Muscle layer of colon (tissue), 2 donors: Measurements from ENCODE around the gene ING3.
"Not testable (repeated sequence)": the region's sequence is repeated elsewhere in the genome, so short reads cannot be mapped to it uniquely, and the experiment has no call there.

Experiments
- H3K27ac ChIP-seq: one replicate; pipeline ENCODE4 v1.7.0; 2013; ENCODE audit warnings: low read depth, mild to moderate bottlenecking, low read length, moderate library complexity
- H3K27me3 ChIP-seq, 2 donors: one replicate each; pipeline ENCODE4 v1.7.0; 2013; ENCODE audit warnings: low read length in 2 of 2, mild to moderate bottlenecking in 2 of 2; ENCODE audit not compliant: insufficient read depth in 2 of 2, control insufficient read depth in 1 of 2
- H3K36me3 ChIP-seq: one replicate; pipeline ENCODE4 v1.7.0; 2013; ENCODE audit warnings: mild to moderate bottlenecking, low read length; ENCODE audit not compliant: insufficient read depth
- H3K4me1 ChIP-seq: one replicate; pipeline ENCODE4 v1.7.0; 2013; ENCODE audit warnings: mild to moderate bottlenecking, low read length; ENCODE audit not compliant: insufficient read depth
- H3K4me3 ChIP-seq, 2 donors: one replicate each; pipeline ENCODE4 v1.7.0; 2013; ENCODE audit warnings: low read length in 2 of 2, low read depth in 1 of 2, mild to moderate bottlenecking in 1 of 2, moderate library complexity in 1 of 2
- H3K9ac ChIP-seq: one replicate; pipeline ENCODE4 v1.7.0; 2013; ENCODE audit warnings: low read length
- H3K9me3 ChIP-seq: one replicate; pipeline ENCODE4 v1.7.0; 2013; ENCODE audit warnings: mild to moderate bottlenecking, low read length
- donor health status: abdominal sarcoma.
- donor health status: Adenocarcinoma of cecum.

Gene ING3

DNA sequence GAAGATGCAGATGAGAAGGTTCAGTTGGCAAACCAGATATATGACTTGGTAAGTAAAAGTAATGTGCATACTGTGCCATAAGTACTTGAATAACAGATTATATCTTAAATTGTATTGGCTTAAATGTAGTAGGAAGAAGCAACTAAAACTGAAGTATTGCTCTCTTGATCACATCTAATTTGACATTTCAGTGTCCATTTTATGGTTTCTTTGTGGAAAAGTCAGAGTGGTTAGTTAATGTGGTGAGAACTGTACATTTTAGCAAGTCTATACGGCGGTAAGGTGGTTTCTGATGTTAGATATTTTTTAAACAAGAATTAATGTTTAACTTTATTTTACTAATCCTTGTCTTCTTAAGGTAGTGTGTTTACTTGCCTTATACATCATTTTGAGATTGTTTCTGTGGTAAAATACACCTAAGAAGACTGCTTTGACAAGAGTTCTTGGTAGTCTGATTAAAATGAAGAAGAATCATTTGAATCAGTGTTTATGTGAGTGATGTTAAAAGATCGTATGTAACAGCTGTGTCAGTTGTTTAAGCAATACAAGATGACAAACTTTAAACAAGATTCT, 5.1 kb downstream of the ING3 start:
- Histone ChIP-seq H3K9ac (no peak overlapping the region), H3K4me3 (no peak overlapping the region), H3K4me1 (peaks cover 6% of the 10 kb centered on the region), H3K27me3 (no peaks in the 10 kb centered on the region), H3K27ac (no peak overlapping the region), H3K9me3 (no peaks in the 10 kb centered on the region), H3K36me3 (peaks cover 35% of the 10 kb centered on the region)

- no peaks in the 10 kb centered on the region for H3K9me3 ChIP-seq
- peaks cover 8% of the 10 kb centered on the region for H3K4me1 ChIP-seq
- no peak overlapping the region for H3K27ac ChIP-seq
- peaks cover 32% of the 10 kb centered on the region for H3K36me3 ChIP-seq
- no peaks in the 10 kb centered on the region for H3K27me3 ChIP-seq
- no peak overlapping the region for H3K4me3 ChIP-seq
- no peak overlapping the region for H3K9ac ChIP-seq
These were observed 9.4 kb downstream of the ING3 start for GRCh38 chr7:120959929-120960484.

GRCh38 chr7:120960714-120961113, 10.1 kb downstream of the ING3 start:
- Histone ChIP-seq H3K4me3 (no peak overlapping the region), H3K4me1 (peaks cover 8% of the 10 kb centered on the region), H3K27me3 (no peaks in the 10 kb centered on the region), H3K9ac (no peak overlapping the region), H3K36me3 (peaks cover 32% of the 10 kb centered on the region), H3K9me3 (no peaks in the 10 kb centered on the region), H3K27ac (no peak overlapping the region)

DNA sequence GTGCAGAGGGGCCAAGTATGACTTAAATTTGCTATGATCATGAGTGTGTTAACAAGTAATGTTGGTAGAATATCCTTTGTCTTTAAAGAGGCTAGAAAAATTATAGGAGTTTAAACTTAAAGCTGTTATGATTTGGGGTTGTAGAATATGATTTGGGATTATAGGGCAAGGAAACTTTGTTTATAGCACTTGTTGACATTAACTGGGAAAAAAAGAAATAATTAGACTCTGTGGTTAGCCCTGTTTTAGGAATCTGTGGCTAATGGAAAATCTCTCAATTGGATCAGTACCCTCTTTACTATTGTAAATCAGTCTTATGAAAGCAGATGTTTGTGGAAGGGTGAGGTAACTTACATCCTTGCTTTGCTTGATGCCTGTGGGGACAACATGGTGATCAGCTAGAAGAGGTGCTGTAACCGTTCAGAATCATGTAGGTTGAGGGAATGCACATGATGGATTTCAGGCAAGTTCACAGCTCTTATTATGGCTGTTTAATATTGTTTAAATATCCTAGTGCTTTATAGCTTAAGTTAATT, 11.1 kb downstream of the ING3 start:
- Histone ChIP-seq H3K27me3 (no peaks in the 10 kb centered on the region), H3K9me3 (no peaks in the 10 kb centered on the region), H3K4me1 (peaks cover 8% of the 10 kb centered on the region), H3K36me3 (peaks cover 33% of the 10 kb centered on the region), H3K4me3 (no peak overlapping the region), H3K9ac (no peak overlapping the region), H3K27ac (no peak overlapping the region)

DNA sequence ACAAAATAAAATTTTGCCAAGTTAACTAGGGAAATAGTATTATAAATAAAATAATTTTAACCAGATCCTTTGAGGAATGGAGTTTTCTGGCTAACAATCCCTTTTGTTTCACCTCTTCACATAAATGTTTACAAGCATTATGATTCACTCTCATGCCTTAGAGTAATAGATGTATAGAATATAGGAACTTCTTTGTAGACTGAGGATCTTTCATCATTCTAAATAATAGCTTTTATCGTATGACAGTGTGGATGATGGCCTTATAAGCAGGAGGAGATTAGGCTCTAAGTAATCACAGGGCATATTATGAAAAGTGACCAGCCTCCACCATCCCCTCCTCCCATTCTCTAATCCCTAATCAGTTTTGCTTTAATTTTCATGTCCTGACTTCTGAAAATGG, 13.5 kb downstream of the ING3 start:
- H3K27ac ChIP-seq, result no peak overlapping the region
- H3K4me3 ChIP-seq, result no peak overlapping the region
- H3K27me3 ChIP-seq, result no peaks in the 10 kb centered on the region
- H3K36me3 ChIP-seq, result peaks cover 42% of the 10 kb centered on the region
- H3K9me3 ChIP-seq, result no peaks in the 10 kb centered on the region
- peaks cover 8% of the 10 kb centered on the region for H3K4me1 ChIP-seq
- no peak overlapping the region for H3K9ac ChIP-seq

DNA sequence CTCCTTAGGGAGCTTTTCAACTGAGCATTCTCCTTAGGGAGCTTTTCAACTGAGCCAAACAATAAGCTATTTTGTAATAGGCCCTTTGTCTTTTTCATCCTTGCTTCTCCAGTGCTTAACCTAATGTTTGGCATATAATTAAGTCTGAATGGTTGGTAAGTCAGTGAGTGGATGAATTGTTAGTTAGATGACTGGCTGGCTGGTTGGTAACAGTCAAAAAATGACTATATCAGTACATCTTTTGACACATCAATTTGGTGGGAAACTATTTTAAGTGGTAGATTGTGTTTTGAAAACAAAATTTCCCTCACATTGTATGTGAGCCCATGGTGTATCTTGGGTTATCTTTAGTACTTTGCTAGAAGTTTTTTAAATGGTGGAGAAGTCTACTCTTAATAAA, 16.4 kb downstream of the ING3 start:
- Histone ChIP-seq H3K4me1 (peaks cover 3% of the 10 kb centered on the region), H3K9me3 (no peaks in the 10 kb centered on the region), H3K9ac (no peak overlapping the region), H3K27me3 (no peaks in the 10 kb centered on the region), H3K27ac (no peak overlapping the region), H3K4me3 (no peak overlapping the region), H3K36me3 (peaks cover 61% of the 10 kb centered on the region)

DNA sequence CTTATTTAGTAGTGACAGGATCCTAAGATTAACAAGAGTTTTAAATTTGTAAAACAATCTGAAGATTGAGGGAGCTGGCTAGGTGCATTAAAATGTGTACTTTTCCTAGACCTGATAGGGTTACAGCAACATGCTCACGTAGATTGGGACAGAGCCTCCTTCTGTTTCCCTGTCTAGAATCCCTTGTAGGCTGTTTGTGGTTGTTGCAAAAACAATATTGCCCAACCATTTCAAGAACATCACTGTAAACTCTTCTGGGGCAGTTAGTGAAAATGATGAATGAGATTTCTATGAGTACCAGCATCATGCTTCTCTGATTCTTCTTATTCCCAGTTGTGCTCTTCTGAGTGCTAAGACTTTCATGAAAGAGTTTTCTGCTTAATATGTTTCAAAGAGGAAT, 23.3 kb downstream of the ING3 start:
- Histone ChIP-seq H3K27me3 (no peaks in the 10 kb centered on the region), H3K27ac (no peak overlapping the region), H3K9me3 (no peaks in the 10 kb centered on the region), H3K36me3 (peaks cover 47% of the 10 kb centered on the region), H3K9ac (no peak overlapping the region), H3K4me3 (no peak overlapping the region), H3K4me1 (no peaks in the 10 kb centered on the region)

- no peaks in the 10 kb centered on the region for H3K27me3 ChIP-seq
- H3K27ac ChIP-seq, result no peak overlapping the region
- peaks cover 11% of the 10 kb centered on the region for H3K36me3 ChIP-seq
- no peaks in the 10 kb centered on the region for H3K4me1 ChIP-seq
- H3K4me3 ChIP-seq, result no peak overlapping the region
- no peak overlapping the region for H3K9ac ChIP-seq
- H3K9me3 ChIP-seq, result no peaks in the 10 kb centered on the region
These were observed 29.4 kb downstream of the ING3 start for GRCh38 chr7:120979765-120980499.

- peaks cover 7% of the 10 kb centered on the region for H3K36me3 ChIP-seq
- H3K27me3 ChIP-seq, result no peaks in the 10 kb centered on the region
- H3K9ac ChIP-seq, result no peak overlapping the region
- H3K4me3 ChIP-seq, result no peak overlapping the region
- no peaks in the 10 kb centered on the region for H3K9me3 ChIP-seq
- H3K4me1 ChIP-seq, result no peaks in the 10 kb centered on the region
- H3K27ac ChIP-seq, result no peak overlapping the region
These were observed 30.5 kb downstream of the ING3 start for GRCh38 chr7:120981117-120981516.

- Histone ChIP-seq H3K27me3 (no peaks in the 10 kb centered on the region), H3K4me1 (no peaks in the 10 kb centered on the region), H3K9ac (no peak overlapping the region)
These were observed 31.5 kb downstream of the ING3 start for GRCh38 chr7:120981888-120982615.

DNA sequence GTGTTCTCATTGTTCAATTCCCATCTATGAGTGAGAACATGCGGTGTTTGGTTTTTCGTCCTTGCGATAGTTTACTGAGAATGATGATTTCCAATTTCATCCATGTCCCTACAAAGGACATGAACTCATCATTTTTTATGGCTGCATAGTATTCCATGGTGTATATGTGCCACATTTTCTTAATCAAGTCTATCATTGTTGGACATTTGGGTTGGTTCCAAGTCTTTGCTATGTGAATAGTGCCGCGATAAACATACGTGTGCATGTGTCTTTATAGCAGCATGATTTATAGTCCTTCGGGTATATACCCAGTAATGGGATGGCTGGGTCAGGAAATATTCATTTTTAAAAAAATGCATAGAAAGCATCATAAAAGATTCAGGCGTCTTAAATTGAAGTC, 33.0 kb downstream of the ING3 start:
- not testable (repeated sequence) for H3K4me1 ChIP-seq, H3K9ac ChIP-seq, H3K36me3 ChIP-seq, H3K27ac ChIP-seq, H3K9me3 ChIP-seq, H3K4me3 ChIP-seq, H3K27me3 ChIP-seq

More at GRCh38 chr7:120981888-120982615, 31.5 kb downstream of the ING3 start:
- no peak overlapping the region for H3K27ac ChIP-seq
- H3K36me3 ChIP-seq, result no peaks in the 10 kb centered on the region
- H3K9me3 ChIP-seq, result no peaks in the 10 kb centered on the region
- H3K4me3 ChIP-seq, result no peak overlapping the region
